HepG2 (cell line): ENCODE results near the gene ZDHHC6.

Source experiments
- EP300 ChIP-seq, 3 experiments: sonication (generic) in 1 of 3; formaldehyde crosslinking in 1 of 3; IDR thresholded peaks; 2 replicates each; pipeline versions ENCODE4 v1.5.1 to v1.6.1; 2011 to 2020; ENCODE audit warnings: low read depth in 2 of 3, low read length in 2 of 3, borderline replicate concordance in 1 of 3, improper control_type of control experiment in 1 of 3, mild to moderate bottlenecking in 1 of 3, missing genetic modification reagents in 1 of 3, moderate library complexity in 1 of 3
- TFDP1 ChIP-seq: IDR thresholded peaks from 2 replicates; pipeline ENCODE4 v1.6.1; 2016; ENCODE audit warnings: missing compliant biosample characterization, missing genetic modification reagents, borderline replicate concordance

DNA sequence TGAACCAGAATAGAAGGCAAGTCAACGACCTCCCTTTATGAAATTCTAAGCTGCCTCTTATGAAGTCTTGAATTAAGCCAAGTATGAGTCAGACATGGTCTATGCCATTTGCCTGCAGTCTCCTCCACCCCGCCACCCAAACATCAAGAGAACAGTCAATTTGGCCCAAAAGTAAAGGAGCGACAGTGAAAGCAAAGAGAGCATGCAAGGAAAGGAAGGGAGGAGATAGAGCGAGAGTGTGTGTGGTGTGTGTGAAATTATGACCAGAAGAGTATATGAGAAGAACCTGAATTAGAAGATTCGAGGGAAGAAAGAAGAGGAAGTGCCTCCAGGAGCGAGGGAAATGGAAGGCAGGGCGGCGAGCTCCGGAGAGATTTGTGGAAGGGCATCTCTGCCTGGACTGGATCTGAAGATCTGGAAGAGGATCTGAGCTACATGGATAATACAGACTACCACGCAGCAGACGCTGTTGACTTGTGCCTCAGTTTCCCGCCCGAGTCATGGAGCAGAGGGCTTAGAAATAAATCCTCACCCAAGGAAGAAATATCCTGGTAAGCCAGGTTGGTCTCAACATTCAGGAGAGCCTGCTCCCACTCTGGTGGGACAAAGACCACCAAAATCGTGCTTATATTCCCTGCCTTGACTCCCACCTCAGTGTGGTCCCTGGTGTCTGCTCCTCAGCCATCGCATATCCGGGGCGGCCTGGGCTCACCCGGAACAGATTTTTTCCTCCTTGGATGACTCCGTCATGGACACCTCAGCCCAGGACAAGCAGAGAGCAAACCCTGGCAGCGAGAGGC is 459 bp downstream of the ZDHHC6 start:
- TF ChIP-seq TFDP1 (CRISPR knock-in tag) (no peak), EP300 (IDR thresholded peaks at IDR 0.05; ENCODE audit: low read depth in 2 of 2, low read length in 2 of 2) (no peak), EP300 (CRISPR knock-in tag; IDR thresholded peaks at IDR 0.05; ENCODE audit: borderline replicate concordance) (0 out of 2 replicates have a peak, but pooled peaks have one; percentile 8)
